WTC11 (cell line): ENCODE measurements around the gene NFX1.
"Not testable (repeated sequence)": the region's sequence is repeated elsewhere in the genome, so short reads cannot be mapped to it uniquely, and the experiment has no call there.

ENCODE experiments used
- CBFB ChIP-seq: sonication (generic); formaldehyde crosslinking; IDR thresholded peaks from 2 replicates; pipeline ENCODE4 v1.8.1; 2022; ENCODE audit warnings: mild to moderate bottlenecking, low read depth, missing genetic modification reagents
- CREB1 ChIP-seq: sonication (generic); formaldehyde crosslinking; IDR thresholded peaks from 2 replicates; pipeline ENCODE4 v1.8.0; 2023; ENCODE audit warnings: mild to moderate bottlenecking, missing genetic modification reagents
- CREM ChIP-seq: sonication (generic); formaldehyde crosslinking; IDR thresholded peaks from 2 replicates; pipeline ENCODE4 v1.8.1; 2022; ENCODE audit warnings: mild to moderate bottlenecking, missing genetic modification reagents, moderate library complexity
- CTCF ChIP-seq: fragments of 200-600 bp; IDR thresholded peaks from 2 replicates; pipeline ENCODE4 v1.8.0; 2022; ENCODE audit warnings: antibody characterized with exemption
- FOXK1 ChIP-seq: sonication (generic); formaldehyde crosslinking; IDR thresholded peaks from 2 replicates; pipeline ENCODE4 v1.8.0; 2022; ENCODE audit warnings: mild to moderate bottlenecking, moderate library complexity, missing genetic modification reagents
- KAT7 ChIP-seq: sonication (generic); formaldehyde crosslinking; IDR thresholded peaks from 2 replicates; pipeline ENCODE4 v1.8.1; 2023; ENCODE audit warnings: missing genetic modification reagents, mild to moderate bottlenecking, borderline replicate concordance
- NFE2L1 ChIP-seq: sonication (generic); formaldehyde crosslinking; IDR thresholded peaks from 2 replicates; pipeline ENCODE4 v1.8.1; 2023; ENCODE audit warnings: missing genetic modification reagents
- NR2C2 ChIP-seq: sonication (generic); formaldehyde crosslinking; IDR thresholded peaks from 2 replicates; pipeline ENCODE4 v1.8.0; 2022; ENCODE audit warnings: mild to moderate bottlenecking, missing genetic modification reagents
- TEAD4 ChIP-seq: sonication (generic); formaldehyde crosslinking; IDR thresholded peaks from 2 replicates; pipeline ENCODE4 v1.8.0; 2022; ENCODE audit warnings: mild to moderate bottlenecking, missing genetic modification reagents
- ZNF423 ChIP-seq: fragments of 250-450 bp; sonication (Bioruptor Pico); IDR thresholded peaks from 2 replicates; pipeline ENCODE4 v2.1.2; 2022; ENCODE audit warnings: mild to moderate bottlenecking, moderate library complexity
- TF ChIP-seq, protein P1 (sequence below): sonication (generic); formaldehyde crosslinking; IDR thresholded peaks from 2 replicates; pipeline ENCODE4 v1.8.1; 2022; ENCODE audit warnings: low read depth, missing genetic modification reagents, borderline replicate concordance
- TF ChIP-seq, protein P2 (sequence below): sonication (generic); formaldehyde crosslinking; IDR thresholded peaks from 2 replicates; pipeline ENCODE4 v1.8.0; 2022; ENCODE audit warnings: mild to moderate bottlenecking, missing genetic modification reagents

GRCh38 chr9:33399047-33399446 lies 108.7 kb downstream of the NFX1 start:
- TF ChIP-seq CTCF; TEAD4 (CRISPR knock-in tag); NR2C2; FOXK1 (CRISPR knock-in tag); ZNF423 (CRISPR knock-in tag); NFE2L1 (CRISPR knock-in tag); CBFB (CRISPR knock-in tag); CREM; CREB1 (CRISPR knock-in tag); KAT7: not testable (repeated sequence)
- TF ChIP-seq, protein P1, sequence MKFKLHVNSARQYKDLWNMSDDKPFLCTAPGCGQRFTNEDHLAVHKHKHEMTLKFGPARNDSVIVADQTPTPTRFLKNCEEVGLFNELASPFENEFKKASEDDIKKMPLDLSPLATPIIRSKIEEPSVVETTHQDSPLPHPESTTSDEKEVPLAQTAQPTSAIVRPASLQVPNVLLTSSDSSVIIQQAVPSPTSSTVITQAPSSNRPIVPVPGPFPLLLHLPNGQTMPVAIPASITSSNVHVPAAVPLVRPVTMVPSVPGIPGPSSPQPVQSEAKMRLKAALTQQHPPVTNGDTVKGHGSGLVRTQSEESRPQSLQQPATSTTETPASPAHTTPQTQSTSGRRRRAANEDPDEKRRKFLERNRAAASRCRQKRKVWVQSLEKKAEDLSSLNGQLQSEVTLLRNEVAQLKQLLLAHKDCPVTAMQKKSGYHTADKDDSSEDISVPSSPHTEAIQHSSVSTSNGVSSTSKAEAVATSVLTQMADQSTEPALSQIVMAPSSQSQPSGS (CRISPR knock-in tag) = not testable (repeated sequence)
- TF ChIP-seq, protein P2, sequence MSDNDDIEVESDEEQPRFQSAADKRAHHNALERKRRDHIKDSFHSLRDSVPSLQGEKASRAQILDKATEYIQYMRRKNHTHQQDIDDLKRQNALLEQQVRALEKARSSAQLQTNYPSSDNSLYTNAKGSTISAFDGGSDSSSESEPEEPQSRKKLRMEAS = not testable (repeated sequence)
